Epithelial cell of esophagus (primary cell): ENCODE data around the gene TMEM88.

Experiments used
- DNase-seq: peaks from one replicate; pipeline ENCODE4 v3.0.0; 2010; ENCODE audit warnings: low read depth
- H3K4me3 ChIP-seq: 2 replicates; pipeline ENCODE4 v1.5.1; 2011; ENCODE audit warnings: mild to moderate bottlenecking, low read length, control low read depth
- CTCF ChIP-seq: IDR thresholded peaks from 2 replicates; pipeline ENCODE4 v1.5.1; 2011; ENCODE audit warnings: low read depth, mild to moderate bottlenecking, low read length, control low read depth, inconsistent platforms; ENCODE audit not compliant: insufficient read depth; ENCODE audit errors: missing control alignments

The TMEM88 gene

GRCh38 chr17:7843536-7844291, 11.2 kb upstream of the TMEM88 start:
- H3K4me3 ChIP-seq: peak overlapping the region; percentile 87
- TF ChIP-seq CTCF: no peak
- DNase-seq: peak; percentile 88

- DNase-seq: peak; percentile 96
- no peak for TF ChIP-seq CTCF
- H3K4me3 ChIP-seq: peak overlapping the region; percentile 87
Measured at GRCh38 chr17:7844292-7845154, 10.3 kb upstream of the TMEM88 start.

- TF ChIP-seq CTCF: no peak
- H3K4me3 ChIP-seq: peak overlapping the region; percentile 87
- DNase-seq: no peak
Measured at GRCh38 chr17:7845359-7846062, 9.4 kb upstream of the TMEM88 start.

- DNase-seq: no peak
- TF ChIP-seq CTCF: no peak
- H3K4me3 ChIP-seq: no peak overlapping the region
Measured at GRCh38 chr17:7846063-7846735, 8.7 kb upstream of the TMEM88 start.

GRCh38 chr17:7846765-7847661, 7.9 kb upstream of the TMEM88 start:
- no peak overlapping the region for H3K4me3 ChIP-seq
- TF ChIP-seq CTCF: no peak
- no peak for DNase-seq

- no peak for TF ChIP-seq CTCF
- H3K4me3 ChIP-seq: no peak overlapping the region
- no peak for DNase-seq
Measured at GRCh38 chr17:7848131-7848579, 6.7 kb upstream of the TMEM88 start.
